ENCODE data around the gene FANK1. TPM values are rescaled to one million over a fixed set of nuclear protein-coding genes. Genes with fewer than 3 reads are reported as not detected.

The FANK1 gene
- polyA plus RNA-seq, 2 of the 4 experiments (the other 2 are of a cell fraction), result 4.1 to 5.3 TPM

- Histone ChIP-seq H3K27ac (peak overlapping the region in 1 of 2 experiments; percentile 38; a peak in 3 of 6 replicates), H3K4me2 (0 out of 3 replicates have a peak overlapping the region, but pooled peaks have one; percentile 8), H3K9me3 (peaks cover 16% of the 10 kb centered on the region), H3K4me3 (no peak overlapping the region), H3K4me1 (peaks cover 42% of the 10 kb centered on the region)
- 74% methylated on average over 6 of the region's 6 CpGs for WGBS (ENCODE audit: missing lambda C conversion rate)
- DNase-seq (ENCODE audit: low read depth in 1 of 2, low spot score in 1 of 2) (no peak), FAIRE-seq (no peak), ATAC-seq (no peak)
- ChIA-PET POLR2A (no interaction called here), CTCF (interaction anchor here (1.4 kb wide), 1 partner anchor 506 kb away, joined by 3 read pairs; no protein-coding TSS in a partner anchor)
- TF ChIP-seq FOSL2 (IDR thresholded peaks at IDR 0.05) (no peak), FOSL2 (CRISPR knock-in tag; IDR thresholded peaks at IDR 0.05) (no peak), E2F6 (IDR thresholded peaks at IDR 0.05; ENCODE audit: borderline replicate concordance, low read depth) (no peak), JUN (IDR thresholded peaks at IDR 0.05) (no peak), CHD4 (IDR thresholded peaks at IDR 0.05; ENCODE audit: borderline replicate concordance) (no peak), USF2 (IDR thresholded peaks at IDR 0.05) (no peak), HEYL (CRISPR knock-in tag; IDR thresholded peaks at IDR 0.05) (no peak), KDM1A (IDR thresholded peaks at IDR 0.05; ENCODE audit: low read depth) (no peak)
Measured at GRCh38 chr10:125880719-125881118, 15.6 kb upstream of the FANK1 start.

- ATAC-seq, result no peak
- CTCF ChIA-PET, result interaction anchor here (3.5 kb wide), 1 partner anchor 13 kb away, joined by 17 read pairs; no protein-coding TSS in a partner anchor
- H3K4me3 ChIP-seq, result no peak within 1 kb of the TSS
Measured at GRCh38 chr10:125881192-125881591, 15.2 kb upstream of the FANK1 start, which contains the start of gene DHX32. DHX32 (minus strand) TSS chr10:125881292; CDS start chr10:125880824, 468 bp downstream.

DNA sequence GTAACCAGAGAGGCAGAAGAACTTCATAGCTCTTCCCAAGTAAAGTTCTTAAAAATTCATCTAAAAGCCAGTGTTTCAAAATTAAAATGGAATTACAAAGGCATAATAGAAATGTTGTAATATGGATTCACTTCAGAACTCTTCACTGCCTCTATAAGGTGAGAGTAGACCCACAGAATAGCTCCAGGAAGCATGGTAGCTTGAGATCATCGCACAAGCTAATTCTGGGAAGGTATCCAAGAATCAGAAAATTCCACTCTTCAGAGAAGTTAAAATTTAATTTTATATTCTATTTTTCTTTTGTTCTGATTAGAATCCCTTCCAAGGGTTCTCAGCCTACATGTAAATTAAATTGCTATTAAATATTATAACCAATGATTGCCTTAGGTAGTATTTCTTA, 13.8 kb upstream of the FANK1 start:
- WGBS (ENCODE audit: missing lambda C conversion rate), result 48% methylated on average over 1 of the region's 1 CpG
- ATAC-seq (no peak), FAIRE-seq (no peak), DNase-seq (ENCODE audit: low read depth in 1 of 2, low spot score in 1 of 2) (no peak)
- Histone ChIP-seq H3K4me1 (peaks cover 50% of the 10 kb centered on the region), H3K4me3 (no peak overlapping the region), H3K9me3 (peaks cover 4% of the 10 kb centered on the region; the same call in 1 of the 3 replicates), H3K4me2 (peak overlapping the region; percentile 52), H3K27ac (peak overlapping the region in 1 of 2 experiments; percentile 34; a peak in 1 of 6 replicates)
- ChIA-PET CTCF (interaction anchor here (1.0 to 3.5 kb wide), 2 partner anchors 14 to 19 kb away, joined by 3 to 17 read pairs; no protein-coding TSS in a partner anchor), POLR2A (no interaction called here)
- TF ChIP-seq, protein P1, sequence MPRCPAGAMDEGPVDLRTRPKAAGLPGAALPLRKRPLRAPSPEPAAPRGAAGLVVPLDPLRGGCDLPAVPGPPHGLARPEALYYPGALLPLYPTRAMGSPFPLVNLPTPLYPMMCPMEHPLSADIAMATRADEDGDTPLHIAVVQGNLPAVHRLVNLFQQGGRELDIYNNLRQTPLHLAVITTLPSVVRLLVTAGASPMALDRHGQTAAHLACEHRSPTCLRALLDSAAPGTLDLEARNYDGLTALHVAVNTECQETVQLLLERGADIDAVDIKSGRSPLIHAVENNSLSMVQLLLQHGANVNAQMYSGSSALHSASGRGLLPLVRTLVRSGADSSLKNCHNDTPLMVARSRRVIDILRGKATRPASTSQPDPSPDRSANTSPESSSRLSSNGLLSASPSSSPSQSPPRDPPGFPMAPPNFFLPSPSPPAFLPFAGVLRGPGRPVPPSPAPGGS (IDR thresholded peaks at IDR 0.05), result no peak
- no peak for TF ChIP-seq RNF2 (IDR thresholded peaks at IDR 0.05; ENCODE audit: borderline replicate concordance, low read depth)
- no peak for TF ChIP-seq FOSB (CRISPR knock-in tag; IDR thresholded peaks at IDR 0.05)
- TF ChIP-seq MAX (IDR thresholded peaks at IDR 0.05), result no peak
- TF ChIP-seq POLR2A (IDR thresholded peaks at IDR 0.05; ENCODE audit: low read length), result no peak

More at GRCh38 chr10:125881192-125881591, 15.2 kb upstream of the FANK1 start, which contains the start of gene DHX32:
- TF ChIP-seq CHD2 (IDR thresholded peaks at IDR 0.05; ENCODE audit: low read length, partially characterized antibody), result no peak
- no peak for TF ChIP-seq ZC3H11A (IDR thresholded peaks at IDR 0.05)
- TF ChIP-seq HOXB5 (CRISPR knock-in tag; IDR thresholded peaks at IDR 0.05), result no peak
- TF ChIP-seq HOXB13 (CRISPR knock-in tag; IDR thresholded peaks at IDR 0.05; ENCODE audit: low read depth), result no peak
- TF ChIP-seq EHF (CRISPR knock-in tag; IDR thresholded peaks at IDR 0.05), result no peak
- no peak for TF ChIP-seq E2F6 (IDR thresholded peaks at IDR 0.05; ENCODE audit: borderline replicate concordance, low read depth)
- no peak for TF ChIP-seq EHMT2 (IDR thresholded peaks at IDR 0.05; ENCODE audit: low read depth)
- TF ChIP-seq HOXA7 (CRISPR knock-in tag; IDR thresholded peaks at IDR 0.05), result no peak
- POLR2A ChIA-PET, result no interaction called here
- DNase-seq (ENCODE audit: low read depth in 1 of 2, low spot score in 1 of 2) (no peak), FAIRE-seq (no peak)
- 88% methylated on average over 4 of the region's 4 CpGs for WGBS (ENCODE audit: missing lambda C conversion rate)
- Histone ChIP-seq H3K4me2 (peak within 1 kb of the TSS; percentile 52; the same call in 1 of the 3 replicates), H3K4me1 (peaks cover 42% of the 10 kb centered on the region), H3K9me3 (peaks cover 11% of the 10 kb centered on the region), H3K27ac (peak within 1 kb of the TSS; percentile 55 to 79; a peak in 4 of 6 replicates)
